Ishikawa (cell line): Measurements from ENCODE around the gene AMFR.

ENCODE experiments used
- CEBPB ChIP-seq: IDR thresholded peaks from 2 replicates; pipeline ENCODE4 v1.6.1; 2012
- CREB1 ChIP-seq: IDR thresholded peaks from 2 replicates; pipeline ENCODE4 v1.6.1; 2012; ENCODE audit warnings: low read depth
- EGR1 ChIP-seq: IDR thresholded peaks from 2 replicates; pipeline ENCODE4 v1.6.1; 2012
- EP300 ChIP-seq: IDR thresholded peaks from 2 replicates; pipeline ENCODE4 v1.6.1; 2012; ENCODE audit warnings: borderline replicate concordance
- FOXM1 ChIP-seq: IDR thresholded peaks from 2 replicates; pipeline ENCODE4 v1.6.1; 2012; ENCODE audit warnings: low read depth, borderline replicate concordance
- MAX ChIP-seq: IDR thresholded peaks from 2 replicates; pipeline ENCODE4 v1.6.1; 2012
- NFIC ChIP-seq: IDR thresholded peaks from 2 replicates; pipeline ENCODE4 v1.6.1; 2012
- RAD21 ChIP-seq: IDR thresholded peaks from 2 replicates; pipeline ENCODE4 v1.6.1; 2012; ENCODE audit warnings: low read depth
- TAF1 ChIP-seq: IDR thresholded peaks from 2 replicates; pipeline ENCODE4 v1.6.1; 2012; ENCODE audit warnings: low read depth, mild to moderate bottlenecking
- TCF12 ChIP-seq: IDR thresholded peaks from 2 replicates; pipeline ENCODE4 v1.6.1; 2012; ENCODE audit warnings: low read depth
- TEAD4 ChIP-seq: IDR thresholded peaks from 2 replicates; pipeline ENCODE4 v1.6.1; 2012
- USF1 ChIP-seq: IDR thresholded peaks from 2 replicates; pipeline ENCODE4 v1.6.1; 2012
- YY1 ChIP-seq: IDR thresholded peaks from 2 replicates; pipeline ENCODE4 v1.6.1; 2012; ENCODE audit warnings: low read depth
- ZBTB7A ChIP-seq: IDR thresholded peaks from 2 replicates; pipeline ENCODE4 v1.6.1; 2012; ENCODE audit warnings: low read depth
- TF ChIP-seq, protein P1 (sequence below): IDR thresholded peaks from 2 replicates; pipeline ENCODE4 v1.6.1; 2012; ENCODE audit warnings: low read depth, mild to moderate bottlenecking

The AMFR gene

GRCh38 chr16:56337131-56337857 is 88.1 kb downstream of the AMFR start:
- no peak for TF ChIP-seq TAF1
- no peak for TF ChIP-seq EP300
- no peak for TF ChIP-seq FOXM1
- TF ChIP-seq RAD21: no peak
- TF ChIP-seq CREB1: no peak
- no peak for TF ChIP-seq EGR1
- TF ChIP-seq TEAD4: no peak
- TF ChIP-seq, protein P1, sequence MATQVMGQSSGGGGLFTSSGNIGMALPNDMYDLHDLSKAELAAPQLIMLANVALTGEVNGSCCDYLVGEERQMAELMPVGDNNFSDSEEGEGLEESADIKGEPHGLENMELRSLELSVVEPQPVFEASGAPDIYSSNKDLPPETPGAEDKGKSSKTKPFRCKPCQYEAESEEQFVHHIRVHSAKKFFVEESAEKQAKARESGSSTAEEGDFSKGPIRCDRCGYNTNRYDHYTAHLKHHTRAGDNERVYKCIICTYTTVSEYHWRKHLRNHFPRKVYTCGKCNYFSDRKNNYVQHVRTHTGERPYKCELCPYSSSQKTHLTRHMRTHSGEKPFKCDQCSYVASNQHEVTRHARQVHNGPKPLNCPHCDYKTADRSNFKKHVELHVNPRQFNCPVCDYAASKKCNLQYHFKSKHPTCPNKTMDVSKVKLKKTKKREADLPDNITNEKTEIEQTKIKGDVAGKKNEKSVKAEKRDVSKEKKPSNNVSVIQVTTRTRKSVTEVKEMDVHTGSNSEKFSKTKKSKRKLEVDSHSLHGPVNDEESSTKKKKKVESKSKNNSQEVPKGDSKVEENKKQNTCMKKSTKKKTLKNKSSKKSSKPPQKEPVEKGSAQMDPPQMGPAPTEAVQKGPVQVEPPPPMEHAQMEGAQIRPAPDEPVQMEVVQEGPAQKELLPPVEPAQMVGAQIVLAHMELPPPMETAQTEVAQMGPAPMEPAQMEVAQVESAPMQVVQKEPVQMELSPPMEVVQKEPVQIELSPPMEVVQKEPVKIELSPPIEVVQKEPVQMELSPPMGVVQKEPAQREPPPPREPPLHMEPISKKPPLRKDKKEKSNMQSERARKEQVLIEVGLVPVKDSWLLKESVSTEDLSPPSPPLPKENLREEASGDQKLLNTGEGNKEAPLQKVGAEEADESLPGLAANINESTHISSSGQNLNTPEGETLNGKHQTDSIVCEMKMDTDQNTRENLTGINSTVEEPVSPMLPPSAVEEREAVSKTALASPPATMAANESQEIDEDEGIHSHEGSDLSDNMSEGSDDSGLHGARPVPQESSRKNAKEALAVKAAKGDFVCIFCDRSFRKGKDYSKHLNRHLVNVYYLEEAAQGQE: no peak
- no peak for TF ChIP-seq YY1
- TF ChIP-seq TCF12: no peak
- no peak for TF ChIP-seq ZBTB7A
- no peak for TF ChIP-seq MAX
- TF ChIP-seq NFIC: no peak
- TF ChIP-seq USF1: no peak
- TF ChIP-seq CEBPB: no peak

DNA sequence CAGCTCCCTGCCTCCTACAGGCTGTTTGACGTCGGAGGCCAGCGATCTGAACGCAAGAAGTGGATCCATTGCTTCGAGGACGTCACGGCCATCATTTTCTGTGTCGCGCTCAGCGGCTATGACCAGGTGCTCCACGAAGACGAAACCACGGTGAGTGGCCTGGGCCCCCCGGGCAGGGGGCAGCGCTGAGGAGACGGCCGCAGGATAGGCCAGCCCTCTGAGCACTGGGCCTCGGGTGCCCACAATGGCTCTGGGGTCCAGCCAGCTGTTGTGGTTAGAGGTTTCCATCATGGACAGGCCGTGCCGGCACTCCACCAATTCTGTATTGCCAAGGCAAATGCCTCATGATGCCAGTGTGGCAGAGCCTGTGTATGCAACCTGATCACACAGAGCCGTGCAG is 88.6 kb downstream of the AMFR start:
- TF ChIP-seq EGR1 (no peak), ZBTB7A (no peak), TCF12 (no peak), NFIC (no peak), USF1 (no peak), FOXM1 (no peak), TEAD4 (no peak), EP300 (no peak), MAX (no peak), TAF1 (no peak), YY1 (no peak), CREB1 (no peak), CEBPB (no peak), RAD21 (no peak)
- TF ChIP-seq, protein P1: no peak

DNA sequence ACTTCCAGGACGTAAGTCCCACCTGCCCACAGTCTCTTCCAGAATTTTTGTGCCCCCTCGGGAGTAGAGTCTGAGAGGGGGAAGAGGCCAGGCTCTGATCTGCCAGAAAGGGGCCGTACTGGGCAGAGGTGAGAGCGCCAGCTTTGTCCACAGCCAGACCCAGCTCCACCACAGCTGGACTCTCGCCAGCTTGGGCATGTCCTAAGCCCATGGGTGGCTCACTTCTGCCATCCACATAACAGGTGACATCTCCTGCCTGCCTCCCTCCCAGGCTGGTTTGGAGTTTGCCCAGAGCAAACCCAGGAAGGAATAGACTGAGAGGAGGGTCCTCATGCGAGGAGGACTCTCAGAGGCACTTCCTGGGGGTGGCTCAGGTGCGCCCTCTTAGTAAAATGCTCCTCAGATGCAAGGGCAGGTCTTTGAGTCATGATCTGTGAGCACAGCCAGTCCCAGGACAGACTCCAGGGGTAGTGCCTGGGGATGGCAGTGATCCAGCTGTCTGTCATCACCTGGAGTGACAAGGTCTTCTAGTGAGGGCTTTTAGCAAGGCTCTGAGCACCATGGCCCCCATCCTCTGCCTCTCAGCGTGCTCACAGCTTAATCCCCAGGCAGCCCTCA is 89.2 kb downstream of the AMFR start:
- TF ChIP-seq NFIC (peak; percentile 69), MAX (no peak)

DNA sequence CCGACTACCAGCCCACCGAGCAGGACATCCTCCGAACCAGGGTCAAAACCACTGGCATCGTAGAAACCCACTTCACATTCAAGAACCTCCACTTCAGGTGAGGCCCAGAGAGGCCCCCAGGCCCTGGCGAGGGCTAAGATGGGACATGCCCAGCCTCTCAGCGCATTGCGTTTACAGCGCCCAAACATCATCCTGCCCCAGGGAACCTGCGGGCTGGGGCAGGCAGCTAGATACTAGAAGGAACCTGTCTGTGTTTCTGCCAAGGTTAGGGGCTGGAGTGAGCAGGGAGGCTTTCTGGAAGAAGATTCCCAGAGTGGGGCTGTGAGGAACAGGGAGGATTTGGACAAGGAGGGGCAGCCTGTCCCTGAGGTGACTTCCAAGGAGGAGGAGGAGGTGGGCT is 90.6 kb downstream of the AMFR start:
- TF ChIP-seq, protein P1: no peak
- TF ChIP-seq TEAD4: no peak
- TF ChIP-seq YY1: no peak
- no peak for TF ChIP-seq NFIC
- no peak for TF ChIP-seq FOXM1
- no peak for TF ChIP-seq MAX
- no peak for TF ChIP-seq CEBPB
- no peak for TF ChIP-seq ZBTB7A
- TF ChIP-seq CREB1: no peak
- TF ChIP-seq USF1: no peak
- no peak for TF ChIP-seq TAF1
- TF ChIP-seq EP300: no peak
- TF ChIP-seq TCF12: no peak
